H1 (cell line): ENCODE data around the gene PLEK2. TPM values are rescaled to one million over a fixed set of nuclear protein-coding genes. Genes with fewer than 3 reads are reported as not detected.

Experiments used
- CBX8 ChIP-seq: fragments of 300-800, 300-1000 bp; sonication (generic); IDR thresholded peaks from 2 replicates; pipeline ENCODE4 v1.7.1; 2016; ENCODE audit warnings: low read depth, low read length, borderline replicate concordance
- CTBP2 ChIP-seq: IDR thresholded peaks from 2 replicates; pipeline ENCODE4 v1.7.0; 2011; ENCODE audit warnings: borderline replicate concordance, mild to moderate bottlenecking, moderate library complexity, mixed read lengths, low read length; ENCODE audit not compliant: insufficient read depth, insufficient read length
- NANOG ChIP-seq: IDR thresholded peaks from 2 replicates; pipeline ENCODE4 v1.6.1; 2011; ENCODE audit warnings: low read length, low read depth, mild to moderate bottlenecking, inconsistent platforms; ENCODE audit not compliant: insufficient read depth, poor library complexity, severe bottlenecking
- NRF1 ChIP-seq: IDR thresholded peaks from 2 replicates; pipeline ENCODE4 v1.6.1; 2011; ENCODE audit warnings: mild to moderate bottlenecking, low read depth, low read length, improper control_type of control experiment
- POU5F1 ChIP-seq: IDR thresholded peaks from 2 replicates; pipeline ENCODE4 v1.6.1; 2011; ENCODE audit warnings: low read depth, mild to moderate bottlenecking, low read length, moderate library complexity
- SP1 ChIP-seq: IDR thresholded peaks from 2 replicates; pipeline ENCODE4 v1.6.1; 2011; ENCODE audit warnings: low read depth, low read length
- polyA plus RNA-seq, 7 experiments: library from polyadenylated mRNA; depleted of rRNA in 3 of 7; stranded (reverse) in 5 of 7; unstranded in 2 of 7; fragments of >200 nt in 5 of 7; fragments of 200-250 nt in 2 of 7; gene quantifications; 1 replicate in 5 of 7; 2 replicates in 1 of 7; 4 replicates in 1 of 7; pipeline versions ENCODE4 v1.2.1 to v1.2.3, GENCODE V29; 2011 to 2013; ENCODE audit warnings: missing spikeins in 2 of 7, mixed read lengths in 2 of 7
- total RNA-seq: library from RNA; stranded (reverse); fragmentation: NEBNext Ultra II Directional; extraction: Animal tissue kit (Norgen Biotek cat#: 25700); gene quantifications from 2 replicates; pipeline ENCODE4 v1.2.1, GENCODE V29; 2021
- TF ChIP-seq, protein P1 (sequence below): IDR thresholded peaks from 2 replicates; pipeline ENCODE4 v1.6.1; 2012; ENCODE audit warnings: low read length, inconsistent platforms

The PLEK2 gene
- total and polyA plus RNA-seq, 2 of the 8 experiments (the other 6 are each of a cell fraction or from before 2014, with no cell fraction given) = 0.41 to 2.1 TPM

DNA sequence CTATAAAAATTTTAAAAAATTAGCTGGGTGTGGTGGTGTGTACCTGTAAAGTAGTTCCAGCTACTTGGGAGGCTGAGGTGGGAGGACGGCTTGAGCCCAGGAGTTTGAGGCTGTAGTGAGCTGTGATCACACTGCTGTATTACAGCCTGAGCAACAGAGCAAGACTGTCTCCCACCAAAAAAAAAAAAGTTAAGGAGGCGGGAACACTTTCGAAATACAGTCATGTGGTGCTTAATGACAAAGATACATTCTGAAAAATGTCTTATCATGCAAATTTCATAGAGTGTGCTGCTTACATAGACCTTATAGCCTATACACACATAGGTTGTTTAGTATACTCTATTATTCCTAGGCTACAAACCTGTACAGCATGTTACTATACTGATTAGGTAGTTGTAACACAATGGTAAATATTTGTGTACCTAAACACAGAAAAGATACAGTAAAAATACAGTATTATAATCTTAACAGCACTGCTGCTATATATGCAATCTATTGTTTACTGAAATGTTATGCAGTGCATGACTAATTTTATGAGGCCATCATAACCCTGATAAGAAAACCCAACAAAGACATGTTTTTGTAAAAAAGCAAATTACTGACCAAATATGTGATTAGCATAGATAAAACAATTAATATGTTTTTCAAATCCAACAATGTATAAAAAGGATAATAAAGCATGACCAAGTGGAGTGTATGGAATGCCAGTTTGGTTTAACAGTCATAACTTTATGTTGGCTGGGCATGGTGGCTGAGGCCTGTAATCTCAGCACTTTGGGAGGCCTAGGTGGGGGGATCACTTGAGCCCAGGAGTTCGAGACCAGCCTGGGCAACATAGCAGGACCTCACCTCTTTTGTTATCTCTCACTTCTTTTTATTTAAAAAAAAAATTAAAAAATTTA lies 40.5 kb downstream of the PLEK2 start (continued):
- TF ChIP-seq NANOG (no peak), POU5F1 (no peak), CTBP2 (no peak), CBX8 (no peak), NRF1 (no peak), SP1 (no peak)
- TF ChIP-seq, protein P1, sequence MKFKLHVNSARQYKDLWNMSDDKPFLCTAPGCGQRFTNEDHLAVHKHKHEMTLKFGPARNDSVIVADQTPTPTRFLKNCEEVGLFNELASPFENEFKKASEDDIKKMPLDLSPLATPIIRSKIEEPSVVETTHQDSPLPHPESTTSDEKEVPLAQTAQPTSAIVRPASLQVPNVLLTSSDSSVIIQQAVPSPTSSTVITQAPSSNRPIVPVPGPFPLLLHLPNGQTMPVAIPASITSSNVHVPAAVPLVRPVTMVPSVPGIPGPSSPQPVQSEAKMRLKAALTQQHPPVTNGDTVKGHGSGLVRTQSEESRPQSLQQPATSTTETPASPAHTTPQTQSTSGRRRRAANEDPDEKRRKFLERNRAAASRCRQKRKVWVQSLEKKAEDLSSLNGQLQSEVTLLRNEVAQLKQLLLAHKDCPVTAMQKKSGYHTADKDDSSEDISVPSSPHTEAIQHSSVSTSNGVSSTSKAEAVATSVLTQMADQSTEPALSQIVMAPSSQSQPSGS = no peak
